GM12878 (cell line): ENCODE measurements around the gene SMIM17. TPM values are rescaled to one million over a fixed set of nuclear protein-coding genes. Genes with fewer than 3 reads are reported as not detected.

Source experiments
- BMI1 ChIP-seq: fragments of 450-650 bp; IDR thresholded peaks from 2 replicates; pipeline ENCODE4 v1.6.1; 2016; ENCODE audit warnings: mild to moderate bottlenecking, moderate library complexity, borderline replicate concordance
- CTCF ChIP-seq, 3 experiments: IDR thresholded peaks in 2 of 3; conservative IDR thresholded peaks in 1 of 3; 2 replicates each; pipeline ENCODE4 v1.5.1; 2011; ENCODE audit warnings: low read depth in 3 of 3, low read length in 3 of 3, mild to moderate bottlenecking in 3 of 3, control low read depth in 2 of 3, moderate library complexity in 2 of 3, inconsistent platforms in 1 of 3, mixed read lengths in 1 of 3; ENCODE audit not compliant: control insufficient read depth in 2 of 3, insufficient read depth in 1 of 3; ENCODE audit errors: extremely low read depth in 1 of 3
- ESRRA ChIP-seq: IDR thresholded peaks from 2 replicates; pipeline ENCODE4 v1.6.1; 2012; ENCODE audit warnings: mild to moderate bottlenecking, low read length, improper control_type of control experiment
- NR2F1 ChIP-seq: fragments of 450-650 bp; conservative IDR thresholded peaks from 2 replicates; pipeline ENCODE4 v1.6.1; 2017; ENCODE audit warnings: mild to moderate bottlenecking
- POU2F2 ChIP-seq: IDR thresholded peaks from 3 replicates; pipeline ENCODE4 v1.6.1; 2011; ENCODE audit warnings: low read depth, mild to moderate bottlenecking, low read length, borderline replicate concordance
- RCOR1 ChIP-seq: conservative IDR thresholded peaks from 2 replicates; pipeline ENCODE4 v1.6.1; 2012; ENCODE audit warnings: low read depth, low read length, improper control_type of control experiment
- STAT3 ChIP-seq: IDR thresholded peaks from 2 replicates; pipeline ENCODE4 v1.6.1; 2011; ENCODE audit warnings: low read depth, low read length, improper control_type of control experiment
- TCF7 ChIP-seq: IDR thresholded peaks from 2 replicates; pipeline ENCODE4 v1.6.1; 2014; ENCODE audit warnings: antibody characterized with exemption, borderline replicate concordance
- ZBTB4 ChIP-seq: fragments of 450-650 bp; formaldehyde crosslinking; IDR thresholded peaks from 2 replicates; pipeline ENCODE4 v1.4.0; 2022; ENCODE audit warnings: mild to moderate bottlenecking, moderate library complexity
- ZNF274 ChIP-seq: IDR thresholded peaks from one replicate; pipeline ENCODE4 v1.8.0; 2011; ENCODE audit not compliant: insufficient read length, insufficient read depth
- polyA plus RNA-seq, 11 experiments: library from polyadenylated mRNA; depleted of rRNA in 4 of 11; unstranded in 6 of 11; stranded (reverse) in 5 of 11; fragments of >200 nt; fragmentation: Nextera tagmentation in 4 of 11; fragmentation: Illumina TruSeq in 1 of 11; extraction: Ambion mirVana in 4 of 11; extraction: Trizol in 1 of 11; gene quantifications; 1 replicate in 1 of 11; 2 replicates in 10 of 11; pipeline versions ENCODE4 v1.2.1 to v1.2.3, GENCODE V29; 2011 to 2016; ENCODE audit warnings: inconsistent platforms in 2 of 11, missing spikeins in 2 of 11, low read depth in 1 of 11
- total RNA-seq, 4 experiments: library from RNA; depleted of rRNA in 3 of 4; stranded (reverse); fragments of >200 nt in 3 of 4; fragmentation: Illumina TruSeq in 1 of 4; extraction: Trizol in 1 of 4; gene quantifications; 2 replicates each; pipeline versions ENCODE4 v1.2.1 to v1.2.3, GENCODE V29; 2013 to 2021

Gene SMIM17
- total and polyA plus RNA-seq, 10 of the 15 experiments (the other 5 are each of a cell fraction or from before 2014, with no cell fraction given): 0.07 to 0.23 (median 0.17) TPM; not detected in 6

DNA sequence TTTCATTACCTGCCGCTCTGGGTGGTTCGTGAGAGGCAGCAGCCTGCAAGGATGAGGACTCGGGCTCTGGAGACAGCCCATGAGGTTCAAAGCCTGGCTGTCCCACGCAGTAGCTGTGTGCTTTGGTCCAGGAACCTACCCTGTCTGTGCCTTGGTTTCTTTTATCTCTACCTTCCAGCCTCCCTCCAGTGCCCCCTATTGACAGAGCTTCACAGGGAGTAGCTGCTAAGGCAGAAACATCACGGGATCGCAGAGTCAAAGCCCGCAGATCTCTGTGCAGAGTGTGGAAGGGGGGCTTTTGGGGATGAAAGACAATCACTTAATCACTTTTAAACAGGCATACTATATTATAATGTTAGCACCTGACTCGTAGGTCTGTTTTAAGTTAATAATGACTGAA lies 31.7 kb upstream of the SMIM17 start (continued):
- TF ChIP-seq CTCF (IDR thresholded peaks at IDR 0.05 in 2 of 3, conservative IDR thresholded peaks at IDR 0.05 in 1 of 3; ENCODE audit: control insufficient read depth in 2 of 3, extremely low read depth in 1 of 3, insufficient read depth in 1 of 3, low read depth in 3 of 3, low read length in 3 of 3) (no peak), POU2F2 (no peak), ZBTB4 (CRISPR knock-in tag) (no peak), ZNF274 (no peak), STAT3 (no peak), ESRRA (no peak), TCF7 (no peak), RCOR1 (no peak), BMI1 (no peak), NR2F1 (no peak)
- TF ChIP-seq, all 136 proteins: peak for 0
